ENCODE results near the gene RBP4. TPM values are rescaled to one million over a fixed set of nuclear protein-coding genes. Genes with fewer than 3 reads are reported as not detected.
A peak's percentile ranks its signal among the peaks of the same experiment; 100 is the strongest.

The RBP4 gene
- total and polyA plus RNA-seq, 9 of the 15 experiments (the other 6 are each of a cell fraction or from before 2014, with no cell fraction given) = 0.91 TPM; not detected in 8

DNA sequence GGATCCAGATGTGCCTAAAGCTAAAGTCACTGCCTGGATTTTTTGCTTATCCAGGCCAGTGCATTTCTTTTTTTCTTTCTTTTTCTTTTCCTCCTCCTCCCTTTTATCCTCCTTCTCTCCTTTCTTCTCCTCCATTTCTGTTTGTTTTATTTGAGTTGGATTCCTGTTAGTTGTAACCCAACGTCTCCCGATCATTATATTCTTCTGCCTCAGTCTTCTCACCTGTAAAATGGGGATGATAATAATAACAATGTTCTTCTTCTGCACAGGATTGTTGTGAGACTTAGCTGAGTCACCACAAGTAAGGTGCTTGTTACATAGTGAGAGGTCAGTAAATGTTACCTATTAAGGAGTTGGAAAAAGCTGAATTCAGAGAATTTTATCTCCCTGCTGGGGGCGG is 48.3 kb downstream of the RBP4 start:
- ChIA-PET CTCF (ENCODE audit: low intra/inter-chr PET ratio) (no interaction called here), POLR2A (interaction anchor here (0.7 kb wide), 1 partner anchor 9 kb away, joined by 3 read pairs; no protein-coding TSS in a partner anchor)
- FAIRE-seq (no peak), DNase-seq (ENCODE audit: extremely low read depth in 1 of 4, low spot score in 3 of 4) (no peak), ATAC-seq (no peak)
- no peaks in the 10 kb centered on the region for H3K9me1 ChIP-seq (ENCODE audit: control insufficient read depth, insufficient read depth, low read length)
- no peak overlapping the region for H3K9ac ChIP-seq (ENCODE audit: insufficient read depth in 1 of 2, low read depth in 2 of 2, low read length in 2 of 2)
- in situ Hi-C loops (cut with MboI) (no loop called here), intact Hi-C loops (cut with micrococcal nuclease) (loop anchor here (5.0 to 10.0 kb wide), 2 partner anchors 130 to 262 kb away; no protein-coding TSS in a partner anchor)
- H3K79me2 ChIP-seq (ENCODE audit: control insufficient read depth, insufficient read depth, low read length) = no peaks in the 10 kb centered on the region
- 17% methylated on average over 3 of the region's 3 CpGs for WGBS (ENCODE audit: insufficient coverage, low coverage, missing lambda C conversion rate)
- H4K20me1 ChIP-seq (replicated peaks; ENCODE audit: control insufficient read depth, insufficient read depth, low read length) = no peaks in the 10 kb centered on the region
- no peaks in the 10 kb centered on the region for H3K27me3 ChIP-seq (ENCODE audit: control insufficient read depth in 2 of 2, insufficient read depth in 2 of 2, low read length in 2 of 2)
- no peak overlapping the region for H3K27ac ChIP-seq (ENCODE audit: extremely low read depth, low read depth, low read length)
- no peak overlapping the region for H3K4me2 ChIP-seq (ENCODE audit: insufficient read depth, low read length)
- no peak overlapping the region for H3K4me3 ChIP-seq
- H3K9me3 ChIP-seq (replicated peaks; ENCODE audit: control insufficient read depth, insufficient read depth, low read depth, low read length) = no peaks in the 10 kb centered on the region
- no peak overlapping the region for H2AFZ ChIP-seq (ENCODE audit: low read depth, low read length)
- peaks cover 0 to 11% of the 10 kb centered on the region in 2 experiments; a peak in 3 of 5 replicates for H3K4me1 ChIP-seq (replicated peaks in 1 of 2; ENCODE audit: control insufficient read depth in 2 of 2, insufficient read depth in 2 of 2, low read length in 2 of 2)
- no peaks in the 10 kb centered on the region; the same call in 2 of the 3 replicates for H3K36me3 ChIP-seq (ENCODE audit: control insufficient read depth, insufficient read depth, low read length)
- no TSS peak for BruUV-seq (replicated peaks)
- no peak for TF ChIP-seq MEF2D (tag; conservative IDR thresholded peaks at IDR 0.05; ENCODE audit: low read depth)
- no peak for TF ChIP-seq EZH2 (IDR thresholded peaks at IDR 0.05; ENCODE audit: borderline replicate concordance, low read depth, low read length)
- TF ChIP-seq, protein P1, sequence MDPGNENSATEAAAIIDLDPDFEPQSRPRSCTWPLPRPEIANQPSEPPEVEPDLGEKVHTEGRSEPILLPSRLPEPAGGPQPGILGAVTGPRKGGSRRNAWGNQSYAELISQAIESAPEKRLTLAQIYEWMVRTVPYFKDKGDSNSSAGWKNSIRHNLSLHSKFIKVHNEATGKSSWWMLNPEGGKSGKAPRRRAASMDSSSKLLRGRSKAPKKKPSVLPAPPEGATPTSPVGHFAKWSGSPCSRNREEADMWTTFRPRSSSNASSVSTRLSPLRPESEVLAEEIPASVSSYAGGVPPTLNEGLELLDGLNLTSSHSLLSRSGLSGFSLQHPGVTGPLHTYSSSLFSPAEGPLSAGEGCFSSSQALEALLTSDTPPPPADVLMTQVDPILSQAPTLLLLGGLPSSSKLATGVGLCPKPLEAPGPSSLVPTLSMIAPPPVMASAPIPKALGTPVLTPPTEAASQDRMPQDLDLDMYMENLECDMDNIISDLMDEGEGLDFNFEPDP (CRISPR knock-in tag; IDR thresholded peaks at IDR 0.05) = no peak
- peak; percentile 67 for TF ChIP-seq ADNP (tag; IDR thresholded peaks at IDR 0.05)
- TF ChIP-seq, protein P2, sequence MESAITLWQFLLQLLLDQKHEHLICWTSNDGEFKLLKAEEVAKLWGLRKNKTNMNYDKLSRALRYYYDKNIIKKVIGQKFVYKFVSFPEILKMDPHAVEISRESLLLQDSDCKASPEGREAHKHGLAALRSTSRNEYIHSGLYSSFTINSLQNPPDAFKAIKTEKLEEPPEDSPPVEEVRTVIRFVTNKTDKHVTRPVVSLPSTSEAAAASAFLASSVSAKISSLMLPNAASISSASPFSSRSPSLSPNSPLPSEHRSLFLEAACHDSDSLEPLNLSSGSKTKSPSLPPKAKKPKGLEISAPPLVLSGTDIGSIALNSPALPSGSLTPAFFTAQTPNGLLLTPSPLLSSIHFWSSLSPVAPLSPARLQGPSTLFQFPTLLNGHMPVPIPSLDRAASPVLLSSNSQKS (CRISPR knock-in tag; IDR thresholded peaks at IDR 0.05) = no peak
- no peak for TF ChIP-seq TBL1XR1 (IDR thresholded peaks at IDR 0.05; ENCODE audit: low read length in 2 of 2)
- TF ChIP-seq RBM25 (IDR thresholded peaks at IDR 0.05; ENCODE audit: low read depth, low read length, severe bottlenecking) = peak; percentile 69
- TF ChIP-seq SRSF7 (optimal IDR thresholded peaks at IDR 0.05; ENCODE audit: low read depth, low read length) = no peak
- no peak for TF ChIP-seq ILK (tag; IDR thresholded peaks at IDR 0.05; ENCODE audit: borderline replicate concordance, low read depth)
- 0 out of 2 replicates have a peak, but pooled peaks have one; percentile 16 for TF ChIP-seq SMARCA5 (IDR thresholded peaks at IDR 0.05)
- no peak for TF ChIP-seq ZBTB34 (CRISPR knock-in tag; IDR thresholded peaks at IDR 0.05)
- TF ChIP-seq CCAR2 (IDR thresholded peaks at IDR 0.05; ENCODE audit: low read depth, low read length) = no peak
- no peak for TF ChIP-seq ELF4 (CRISPR knock-in tag; IDR thresholded peaks at IDR 0.05)
- TF ChIP-seq BCOR (IDR thresholded peaks at IDR 0.05) = peak; percentile 80
- peak; percentile 60 to 71 for TF ChIP-seq KDM1A (IDR thresholded peaks at IDR 0.05)
- no peak for TF ChIP-seq ZBTB49 (CRISPR knock-in tag; IDR thresholded peaks at IDR 0.05; ENCODE audit: borderline replicate concordance)
- no peak for TF ChIP-seq PCBP1 (IDR thresholded peaks at IDR 0.05; ENCODE audit: low read depth, low read length, poor library complexity, severe bottlenecking)
